Measurements from ENCODE around the gene NOPCHAP1. TPM values are rescaled to one million over a fixed set of nuclear protein-coding genes. Genes with fewer than 3 reads are reported as not detected.

Gene NOPCHAP1
- total and polyA plus RNA-seq, 2 of the 4 experiments (the other 2 are of a cell fraction), result 5.6 to 9.3 TPM

DNA sequence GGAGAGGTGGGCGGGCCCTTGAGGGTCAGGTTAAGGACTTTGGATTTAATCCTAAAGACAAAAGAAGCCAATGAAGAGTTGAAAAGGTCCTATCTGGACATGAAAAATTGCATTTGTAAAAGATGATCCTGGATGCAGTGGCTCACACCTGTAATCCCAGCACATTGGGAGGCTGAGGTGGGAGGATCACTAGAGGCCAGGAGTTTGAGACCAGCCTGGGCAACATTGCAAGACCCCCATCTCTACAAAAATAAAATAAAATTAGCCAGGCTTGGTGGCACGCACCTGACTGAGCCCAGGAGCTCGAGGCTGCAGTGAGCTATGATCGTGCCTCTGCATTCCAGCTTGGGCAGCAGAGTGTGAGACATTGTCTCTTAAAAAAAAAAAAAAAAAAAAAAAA, 25.7 kb upstream of the NOPCHAP1 start:
- DNase-seq (no peak), ATAC-seq (ENCODE audit: low read depth) (no peak)
- Histone ChIP-seq H4K8ac (ENCODE audit: low read depth in 2 of 2, low read length in 2 of 2) (no peak overlapping the region), H3K4me3 (ENCODE audit: insufficient read depth, low read depth, low read length) (no peak overlapping the region), H2BK5ac (ENCODE audit: low read depth, low read length, poor library complexity, severe bottlenecking) (no peak overlapping the region), H2BK15ac (ENCODE audit: low read depth, low read length) (no peak overlapping the region), H3K4ac (ENCODE audit: low read depth, low read length) (no peak overlapping the region), H3K9me3 (ENCODE audit: control insufficient read depth, insufficient read depth, low read length) (no peaks in the 10 kb centered on the region), H3K36me3 (ENCODE audit: control insufficient read depth, insufficient read depth, low read length) (no peaks in the 10 kb centered on the region), H3K14ac (replicated peaks; ENCODE audit: low read depth, low read length) (no peak overlapping the region), H2BK20ac (ENCODE audit: low read depth, low read length) (no peak overlapping the region), H2AK9ac (replicated peaks; ENCODE audit: low read depth, low read length, poor library complexity) (no peak overlapping the region), H3K9ac (ENCODE audit: low read depth, low read length) (no peak overlapping the region), H3K18ac (ENCODE audit: low read depth, low read length) (no peak overlapping the region), H3K56ac (ENCODE audit: extremely low read depth, insufficient read depth, low read length) (no peak overlapping the region), H3K27me3 (ENCODE audit: control insufficient read depth, insufficient read depth, low read length) (peaks cover 20% of the 10 kb centered on the region), H3K9me1 (ENCODE audit: insufficient read depth, low read length) (no peaks in the 10 kb centered on the region), H3K23ac (ENCODE audit: low read depth, low read length) (no peak overlapping the region), H3K27ac (ENCODE audit: insufficient read depth, low read length) (no peak overlapping the region), H3K79me1 (ENCODE audit: low read depth in 1 of 2, low read length in 2 of 2) (no peaks in the 10 kb centered on the region), H2AFZ (replicated peaks; ENCODE audit: low read length, poor library complexity) (no peak overlapping the region), H4K20me1 (ENCODE audit: insufficient read depth, low read length) (no peaks in the 10 kb centered on the region), H2BK120ac (ENCODE audit: low read depth, low read length) (no peak overlapping the region), H3K4me1 (ENCODE audit: control insufficient read depth, insufficient read depth, low read length) (peaks cover 10% of the 10 kb centered on the region), H4K91ac (ENCODE audit: insufficient read depth, low read depth, low read length) (no peak overlapping the region), H2AK5ac (ENCODE audit: low read depth, low read length) (no peak overlapping the region), H4K5ac (ENCODE audit: low read depth, low read length) (no peak overlapping the region), H3K4me2 (ENCODE audit: low read depth, low read length) (no peak overlapping the region)
- in situ Hi-C loops (cut with MboI; ENCODE audit: low sequenced_read_pairs) (no loop called here), intact Hi-C loops (cut with micrococcal nuclease) (no loop called here), dilution Hi-C loops (cut with HindIII; ENCODE audit: low sequenced_read_pairs, unreplicated experiment) (no loop called here)
- CTCF ChIA-PET, result no interaction called here
- POLR2A ChIA-PET (ENCODE audit: unreplicated experiment), result no interaction called here
- no TSS peak for BruUV-seq (replicated peaks)
- TF ChIP-seq FOS (IDR thresholded peaks at IDR 0.05; ENCODE audit: low read depth, low read length) (no peak), ELK1 (IDR thresholded peaks at IDR 0.05; ENCODE audit: borderline replicate concordance, low read depth, low read length) (no peak), RAD21 (IDR thresholded peaks at IDR 0.05; ENCODE audit: low read length) (no peak), CHD1 (IDR thresholded peaks at IDR 0.05; ENCODE audit: low read depth, low read length) (no peak), RFX5 (IDR thresholded peaks at IDR 0.05; ENCODE audit: low read depth, low read length) (no peak), POLR2A (IDR thresholded peaks at IDR 0.05; ENCODE audit: low read depth, low read length) (no peak), BHLHE40 (IDR thresholded peaks at IDR 0.05; ENCODE audit: low read depth, low read length) (no peak), MAFK (IDR thresholded peaks at IDR 0.05; ENCODE audit: low read depth, low read length) (no peak), SMC3 (IDR thresholded peaks at IDR 0.05; ENCODE audit: low read depth, low read length) (no peak), NFE2L2 (IDR thresholded peaks at IDR 0.05; ENCODE audit: low read depth, low read length) (no peak), MXI1 (IDR thresholded peaks at IDR 0.05; ENCODE audit: borderline replicate concordance, low read depth, low read length) (no peak), MAZ (IDR thresholded peaks at IDR 0.05; ENCODE audit: borderline replicate concordance, low read depth, low read length) (no peak), RCOR1 (IDR thresholded peaks at IDR 0.05; ENCODE audit: insufficient replicate concordance, low read length) (no peak), CEBPB (IDR thresholded peaks at IDR 0.05; ENCODE audit: low read depth, low read length) (no peak), USF2 (IDR thresholded peaks at IDR 0.05; ENCODE audit: low read depth, low read length) (no peak)
- TF ChIP-seq, protein P1, sequence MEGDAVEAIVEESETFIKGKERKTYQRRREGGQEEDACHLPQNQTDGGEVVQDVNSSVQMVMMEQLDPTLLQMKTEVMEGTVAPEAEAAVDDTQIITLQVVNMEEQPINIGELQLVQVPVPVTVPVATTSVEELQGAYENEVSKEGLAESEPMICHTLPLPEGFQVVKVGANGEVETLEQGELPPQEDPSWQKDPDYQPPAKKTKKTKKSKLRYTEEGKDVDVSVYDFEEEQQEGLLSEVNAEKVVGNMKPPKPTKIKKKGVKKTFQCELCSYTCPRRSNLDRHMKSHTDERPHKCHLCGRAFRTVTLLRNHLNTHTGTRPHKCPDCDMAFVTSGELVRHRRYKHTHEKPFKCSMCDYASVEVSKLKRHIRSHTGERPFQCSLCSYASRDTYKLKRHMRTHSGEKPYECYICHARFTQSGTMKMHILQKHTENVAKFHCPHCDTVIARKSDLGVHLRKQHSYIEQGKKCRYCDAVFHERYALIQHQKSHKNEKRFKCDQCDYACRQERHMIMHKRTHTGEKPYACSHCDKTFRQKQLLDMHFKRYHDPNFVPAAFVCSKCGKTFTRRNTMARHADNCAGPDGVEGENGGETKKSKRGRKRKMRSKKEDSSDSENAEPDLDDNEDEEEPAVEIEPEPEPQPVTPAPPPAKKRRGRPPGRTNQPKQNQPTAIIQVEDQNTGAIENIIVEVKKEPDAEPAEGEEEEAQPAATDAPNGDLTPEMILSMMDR (conservative IDR thresholded peaks at IDR 0.05; ENCODE audit: low read depth, low read length), result no peak
- no CpG with 5 or more reads among the region's 4 CpGs for WGBS, 2 experiments (ENCODE audit: extremely low coverage in 2 of 2, insufficient read length in 1 of 2)

Data from IMR-90 (cell line).